CD4-positive, alpha-beta T cell (primary cell): ENCODE measurements around the gene SLC6A4. TPM values are rescaled to one million over a fixed set of nuclear protein-coding genes. Genes with fewer than 3 reads are reported as not detected.

ENCODE experiments used
- ATAC-seq: fragments of 200-7000 bp; cut with Tn5 transposase; one replicate; pipeline ENCODE4 v1.10.0; 2022; ENCODE audit warnings: mild to moderate bottlenecking; ENCODE audit not compliant: poor library complexity
- CTCF ChIA-PET: fragments of 350-600 bp; sonication (Branson Sonifier 250); formaldehyde crosslinking; loops from one replicate; lab custom pipeline; 2021; ENCODE audit warnings: antibody characterized with exemption, inconsistent platforms; lab: Charles Lee
- POLR2A ChIA-PET: fragments of 350-600 bp; sonication (Branson Sonifier 250); formaldehyde crosslinking; loops from one replicate; lab custom pipeline; 2021; ENCODE audit warnings: antibody characterized with exemption, inconsistent platforms; lab: Charles Lee
- DNase-seq, 14 experiments: peaks; one replicate each; pipeline ENCODE4 v3.0.0-alpha.2; 2013 to 2020; ENCODE audit warnings: mixed read lengths in 2 of 14
- H3K27ac ChIP-seq, 2 donors: one replicate each; pipeline versions ENCODE4 v1.5.1 to v1.7.0; 2013; ENCODE audit warnings: low read length in 2 of 2, low read depth in 1 of 2, mild to moderate bottlenecking in 1 of 2
- H3K27me3 ChIP-seq, 2 experiments: 1 replicate in 1 of 2; 2 replicates in 1 of 2; pipeline versions ENCODE4 v1.6.1 to v1.7.0; 2013; ENCODE audit warnings: low read length in 2 of 2, control low read depth in 1 of 2, mild to moderate bottlenecking in 1 of 2, moderate library complexity in 1 of 2; ENCODE audit not compliant: insufficient read depth in 2 of 2, control insufficient read depth in 1 of 2
- H3K36me3 ChIP-seq: one replicate; pipeline ENCODE4 v1.6.1; 2013; ENCODE audit warnings: low read length, control low read depth; ENCODE audit not compliant: insufficient read depth
- H3K4me1 ChIP-seq: one replicate; pipeline ENCODE4 v1.6.1; 2013; ENCODE audit warnings: low read length, control low read depth; ENCODE audit not compliant: insufficient read depth
- H3K4me3 ChIP-seq: one replicate; pipeline ENCODE4 v1.5.1; 2013; ENCODE audit warnings: mild to moderate bottlenecking, low read length, moderate library complexity
- H3K9me3 ChIP-seq, 2 experiments: 1 replicate in 1 of 2; 2 replicates in 1 of 2; pipeline versions ENCODE4 v1.6.1 to v1.7.0; 2013; ENCODE audit warnings: low read length in 2 of 2, mild to moderate bottlenecking in 2 of 2, control low read depth in 1 of 2, moderate library complexity in 1 of 2; ENCODE audit not compliant: control insufficient read depth in 1 of 2, insufficient read depth in 1 of 2
- H3K27ac Mint-ChIP-seq: one replicate; pipeline ENCODE4 v1.8.0; 2020; ENCODE audit warnings: mixed read lengths
- H3K27me3 Mint-ChIP-seq: one replicate; pipeline ENCODE4 v1.8.0; 2021; ENCODE audit warnings: mixed read lengths
- H3K36me3 Mint-ChIP-seq: one replicate; pipeline ENCODE4 v1.8.0; 2021; ENCODE audit warnings: low read depth, mixed read lengths
- H3K4me1 Mint-ChIP-seq: one replicate; pipeline ENCODE4 v1.8.0; 2021; ENCODE audit warnings: low read depth, mixed read lengths
- H3K4me3 Mint-ChIP-seq: one replicate; pipeline ENCODE4 v1.8.0; 2020; ENCODE audit warnings: mild to moderate bottlenecking, mixed read lengths
- H3K9me3 Mint-ChIP-seq: one replicate; pipeline ENCODE4 v1.8.0; 2020; ENCODE audit warnings: mixed read lengths
- CTCF ChIP-seq: fragments of 200-600 bp; IDR thresholded peaks from one replicate; pipeline ENCODE4 v1.8.0; 2022; ENCODE audit warnings: antibody characterized with exemption, mild to moderate bottlenecking
- intact Hi-C, 2 experiments: fragments of 100-400 bp; cut with DNase I in 1 of 2; cut with micrococcal nuclease in 1 of 2; formaldehyde crosslinking; loops; one replicate each; pipeline versions ENCODE4 v1.15.1 to v1.9.0; 2023 to 2025; cut with DNase I, micrococcal nuclease
- total RNA-seq, 174 experiments: library from RNA in 2 of 174; stranded (reverse) in 2 of 174; gene quantifications; one replicate each; pipeline ENCODE4 v1.2.3 and lab custom pipeline; 2021 to 2026

SLC6A4 gene
- total RNA-seq, 2 experiments from 2014 or later = not detected

- CTCF ChIA-PET = no interaction called here
- no peak overlapping the region for H3K4me3 ChIP-seq
- no peak overlapping the region for H3K27ac ChIP-seq
- intact Hi-C loops = no loop called here
- no peaks in the 10 kb centered on the region for H3K9me3 ChIP-seq
- TF ChIP-seq CTCF = no peak
- ATAC-seq = no peak
- POLR2A ChIA-PET = no interaction called here
- no peak for DNase-seq
- no peak overlapping the region for H3K27ac Mint-ChIP-seq
- peaks cover 4 to 10% of the 10 kb centered on the region in 2 experiments for H3K27me3 ChIP-seq
- H3K4me1 ChIP-seq = no peaks in the 10 kb centered on the region
- H3K36me3 ChIP-seq = no peaks in the 10 kb centered on the region
- no peak overlapping the region for H3K4me3 Mint-ChIP-seq
- no peaks in the 10 kb centered on the region for H3K9me3 Mint-ChIP-seq
- no peaks in the 10 kb centered on the region for H3K36me3 Mint-ChIP-seq
- peaks cover 19% of the 10 kb centered on the region for H3K27me3 Mint-ChIP-seq
- H3K4me1 Mint-ChIP-seq = no peaks in the 10 kb centered on the region
Measured at GRCh38 chr17:30199600-30199999, 35.9 kb downstream of the SLC6A4 start.

- Histone ChIP-seq H3K9me3 (no peaks in the 10 kb centered on the region), H3K27me3 (peaks cover 0 to 10% of the 10 kb centered on the region in 2 experiments), H3K4me3 (no peak overlapping the region), H3K4me1 (no peaks in the 10 kb centered on the region), H3K36me3 (no peaks in the 10 kb centered on the region), H3K27ac (no peak overlapping the region)
- no peaks in the 10 kb centered on the region for H3K9me3 Mint-ChIP-seq
- intact Hi-C loops = no loop called here
- TF ChIP-seq CTCF = no peak
- DNase-seq = no peak
- CTCF ChIA-PET = interaction anchor here (0.5 kb wide), 1 partner anchor 390 kb away, joined by 4 read pairs; no protein-coding TSS in a partner anchor
- H3K27me3 Mint-ChIP-seq = peaks cover 8% of the 10 kb centered on the region
- H3K4me1 Mint-ChIP-seq = no peaks in the 10 kb centered on the region
- H3K36me3 Mint-ChIP-seq = no peaks in the 10 kb centered on the region
- ATAC-seq = no peak
- H3K27ac Mint-ChIP-seq = no peak overlapping the region
- no peak overlapping the region for H3K4me3 Mint-ChIP-seq
- POLR2A ChIA-PET = no interaction called here
Measured at GRCh38 chr17:30197416-30197815, 38.1 kb downstream of the SLC6A4 start.

- no peak for ATAC-seq
- Histone ChIP-seq H3K27me3 (peaks cover 0 to 10% of the 10 kb centered on the region in 2 experiments), H3K4me3 (no peak overlapping the region), H3K27ac (no peak overlapping the region), H3K36me3 (no peaks in the 10 kb centered on the region), H3K9me3 (no peaks in the 10 kb centered on the region), H3K4me1 (no peaks in the 10 kb centered on the region)
- H3K27me3 Mint-ChIP-seq = peaks cover 4% of the 10 kb centered on the region
- H3K36me3 Mint-ChIP-seq = no peaks in the 10 kb centered on the region
- H3K9me3 Mint-ChIP-seq = no peaks in the 10 kb centered on the region
- no peak overlapping the region for H3K27ac Mint-ChIP-seq
- ChIA-PET CTCF (interaction anchor here (0.7 kb wide), 1 partner anchor 104 kb away, joined by 3 read pairs; no protein-coding TSS in a partner anchor), POLR2A (no interaction called here)
- TF ChIP-seq CTCF = no peak
- H3K4me3 Mint-ChIP-seq = no peak overlapping the region
- H3K4me1 Mint-ChIP-seq = no peaks in the 10 kb centered on the region
- no peak for DNase-seq
- intact Hi-C loops = no loop called here
Measured at GRCh38 chr17:30196504-30196903, 39.0 kb downstream of the SLC6A4 start.
